Endothelial cell (in vitro differentiated cells): Measurements from ENCODE around the gene PLXNA2. TPM values are rescaled to one million over a fixed set of nuclear protein-coding genes. Genes with fewer than 3 reads are reported as not detected.

ENCODE experiments used
- DNase-seq: peaks from one replicate; pipeline ENCODE4 v3.0.0; 2021; ENCODE audit warnings: low spot score
- H3K27ac Mint-ChIP-seq: one replicate; pipeline ENCODE4 v1.8.0; 2021; ENCODE audit warnings: mixed read lengths, inconsistent platforms; ENCODE audit not compliant: unreplicated experiment
- H3K27me3 Mint-ChIP-seq: one replicate; pipeline ENCODE4 v1.8.0; 2021; ENCODE audit warnings: mild to moderate bottlenecking, moderate library complexity, mixed read lengths, inconsistent platforms; ENCODE audit not compliant: unreplicated experiment
- H3K36me3 Mint-ChIP-seq: one replicate; pipeline ENCODE4 v1.8.0; 2021; ENCODE audit warnings: mild to moderate bottlenecking, low read depth, mixed read lengths, inconsistent platforms; ENCODE audit not compliant: unreplicated experiment
- H3K4me1 Mint-ChIP-seq: one replicate; pipeline ENCODE4 v1.8.0; 2021; ENCODE audit warnings: mild to moderate bottlenecking, mixed read lengths, inconsistent platforms; ENCODE audit not compliant: unreplicated experiment
- H3K4me3 Mint-ChIP-seq: one replicate; pipeline ENCODE4 v1.8.0; 2021; ENCODE audit warnings: mild to moderate bottlenecking, mixed read lengths, inconsistent platforms; ENCODE audit not compliant: unreplicated experiment
- H3K9me3 Mint-ChIP-seq: one replicate; pipeline ENCODE4 v1.8.0; 2021; ENCODE audit warnings: mixed read lengths, inconsistent platforms; ENCODE audit not compliant: unreplicated experiment
- total RNA-seq: library from RNA; stranded (reverse); fragmentation: NEBNext Ultra II Directional; extraction: Animal tissue kit (Norgen Biotek cat#: 25700); gene quantifications from one replicate; pipeline ENCODE4 v1.2.1, GENCODE V29; 2021; ENCODE audit not compliant: unreplicated experiment
- TF ChIP-seq, protein P1 (sequence below): fragments of 200-600 bp; sonication (generic); IDR thresholded peaks from one replicate; pipeline ENCODE4 v1.5.0; 2021; ENCODE audit warnings: antibody characterized with exemption; ENCODE audit not compliant: unreplicated experiment

Gene PLXNA2
- total RNA-seq, 1 donor from 2014 or later, result 25.6 TPM

DNA sequence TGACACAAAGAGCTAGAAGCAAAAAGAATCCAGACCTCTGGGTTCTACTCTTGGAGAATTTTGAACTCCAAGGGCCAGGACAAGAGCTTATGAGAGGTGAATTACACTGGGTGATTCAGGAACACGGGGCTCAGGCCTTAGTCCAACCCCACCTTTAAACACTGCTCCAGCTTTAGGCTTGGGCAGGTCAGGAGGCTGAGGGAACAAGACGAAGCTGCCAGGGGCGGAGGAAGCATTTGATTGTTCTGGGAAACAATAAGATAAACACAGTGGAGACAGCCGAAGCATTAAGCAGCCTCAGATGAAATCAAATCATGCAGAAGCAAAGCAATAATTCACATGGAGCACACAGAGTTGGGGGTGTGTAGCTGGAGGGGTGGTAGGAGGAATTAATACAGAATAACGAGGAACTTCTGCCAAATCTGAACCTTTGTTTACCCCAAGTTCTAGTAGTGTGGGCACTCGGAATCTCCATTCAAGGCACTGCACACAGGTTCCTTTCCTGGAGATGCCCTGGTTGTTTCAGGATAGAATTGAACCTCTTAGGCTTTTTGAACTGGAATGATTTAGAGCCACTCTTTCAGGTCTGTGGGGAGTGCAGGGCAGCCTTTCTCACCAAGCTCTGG, 93.2 kb downstream of the PLXNA2 start:
- H3K9me3 Mint-ChIP-seq, result no peaks in the 10 kb centered on the region
- TF ChIP-seq, protein P1, sequence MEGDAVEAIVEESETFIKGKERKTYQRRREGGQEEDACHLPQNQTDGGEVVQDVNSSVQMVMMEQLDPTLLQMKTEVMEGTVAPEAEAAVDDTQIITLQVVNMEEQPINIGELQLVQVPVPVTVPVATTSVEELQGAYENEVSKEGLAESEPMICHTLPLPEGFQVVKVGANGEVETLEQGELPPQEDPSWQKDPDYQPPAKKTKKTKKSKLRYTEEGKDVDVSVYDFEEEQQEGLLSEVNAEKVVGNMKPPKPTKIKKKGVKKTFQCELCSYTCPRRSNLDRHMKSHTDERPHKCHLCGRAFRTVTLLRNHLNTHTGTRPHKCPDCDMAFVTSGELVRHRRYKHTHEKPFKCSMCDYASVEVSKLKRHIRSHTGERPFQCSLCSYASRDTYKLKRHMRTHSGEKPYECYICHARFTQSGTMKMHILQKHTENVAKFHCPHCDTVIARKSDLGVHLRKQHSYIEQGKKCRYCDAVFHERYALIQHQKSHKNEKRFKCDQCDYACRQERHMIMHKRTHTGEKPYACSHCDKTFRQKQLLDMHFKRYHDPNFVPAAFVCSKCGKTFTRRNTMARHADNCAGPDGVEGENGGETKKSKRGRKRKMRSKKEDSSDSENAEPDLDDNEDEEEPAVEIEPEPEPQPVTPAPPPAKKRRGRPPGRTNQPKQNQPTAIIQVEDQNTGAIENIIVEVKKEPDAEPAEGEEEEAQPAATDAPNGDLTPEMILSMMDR, result no peak
- no peak overlapping the region for H3K27ac Mint-ChIP-seq
- H3K27me3 Mint-ChIP-seq, result peaks cover 2% of the 10 kb centered on the region
- H3K4me3 Mint-ChIP-seq, result no peak overlapping the region
- H3K36me3 Mint-ChIP-seq, result peaks cover 4% of the 10 kb centered on the region
- no peak for DNase-seq
- H3K4me1 Mint-ChIP-seq, result peaks cover 10% of the 10 kb centered on the region

DNA sequence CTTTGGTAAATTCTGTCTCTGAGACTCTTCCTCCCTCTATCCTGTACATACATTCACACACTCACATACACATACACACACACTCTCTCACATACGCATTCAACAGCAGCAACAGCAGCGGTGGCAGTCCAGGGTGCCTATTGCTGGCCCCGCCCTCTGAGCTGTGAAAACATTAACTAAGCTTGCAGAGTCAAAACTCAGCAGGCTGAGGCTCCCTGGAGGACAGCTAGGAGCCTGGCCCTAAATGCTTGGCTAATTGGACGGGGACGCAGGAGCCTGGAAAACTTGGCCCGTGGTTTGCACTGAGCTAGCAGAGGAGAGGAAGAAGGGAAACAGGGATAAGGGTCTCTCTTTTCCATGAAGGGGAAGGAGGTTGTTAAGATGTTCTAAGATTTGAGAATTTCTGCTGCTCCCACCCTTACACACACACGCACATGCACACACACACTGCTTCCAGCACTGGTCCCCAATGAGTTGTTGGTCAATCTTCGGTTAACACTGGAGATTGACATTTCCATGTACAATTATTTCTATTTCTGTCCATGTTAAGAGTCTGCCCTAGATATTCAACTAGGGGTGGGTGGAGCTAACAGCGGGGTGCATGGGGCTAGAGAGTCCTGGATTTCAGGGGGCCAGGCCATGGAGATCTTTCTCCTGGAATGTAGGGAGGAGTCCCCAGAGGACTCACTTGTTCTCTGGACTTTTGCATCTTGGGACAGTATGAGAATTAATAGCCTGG, 94.2 kb downstream of the PLXNA2 start:
- Mint-ChIP-seq H3K27me3 (peaks cover 3% of the 10 kb centered on the region), H3K9me3 (no peaks in the 10 kb centered on the region), H3K36me3 (peaks cover 4% of the 10 kb centered on the region), H3K4me3 (no peak overlapping the region), H3K4me1 (peaks cover 10% of the 10 kb centered on the region), H3K27ac (no peak overlapping the region)
- DNase-seq, result no peak
- TF ChIP-seq, protein P1, result no peak

DNA sequence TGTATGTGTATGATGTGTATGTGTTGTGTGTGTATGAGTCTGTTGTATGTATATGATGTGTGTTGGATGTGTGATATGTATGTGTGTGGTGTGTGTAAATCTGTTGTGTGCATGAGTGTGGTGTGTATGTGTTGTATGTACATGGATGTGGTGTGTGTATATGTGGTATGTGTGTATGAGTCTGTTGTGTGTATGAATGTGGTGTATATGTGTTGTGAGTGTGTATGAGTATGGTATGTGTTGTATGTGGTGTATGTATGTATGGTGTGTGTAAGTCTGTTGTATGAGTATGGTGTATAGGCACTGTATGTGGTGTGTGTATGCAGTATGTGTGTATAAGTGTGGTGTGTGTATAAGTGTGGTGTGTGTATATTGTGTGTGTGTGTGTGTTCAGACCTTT, 95.0 kb downstream of the PLXNA2 start:
- Mint-ChIP-seq H3K36me3 (peaks cover 4% of the 10 kb centered on the region), H3K9me3 (no peaks in the 10 kb centered on the region), H3K4me3 (no peak overlapping the region), H3K27ac (no peak overlapping the region), H3K27me3 (peaks cover 5% of the 10 kb centered on the region), H3K4me1 (peaks cover 10% of the 10 kb centered on the region)
- TF ChIP-seq, protein P1, result no peak
- no peak for DNase-seq

DNA sequence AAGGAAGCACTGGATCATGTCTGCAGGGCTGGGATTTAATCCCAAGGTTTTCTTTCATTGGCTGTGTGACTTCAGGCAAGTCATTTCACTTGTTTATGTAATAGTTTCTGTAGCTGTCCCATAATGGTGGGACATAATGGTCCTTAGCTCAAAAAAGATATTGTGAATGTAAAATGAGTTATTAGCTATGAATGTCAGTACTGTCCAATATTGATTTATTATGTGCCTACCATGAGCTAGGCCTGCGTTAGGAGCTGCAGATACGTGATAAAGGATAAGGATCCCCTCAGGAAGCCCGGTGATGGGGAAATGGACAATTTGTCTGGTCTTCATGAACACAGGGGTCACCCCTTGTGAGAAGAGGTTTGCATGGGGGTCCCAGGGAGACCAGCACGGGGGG, 95.8 kb downstream of the PLXNA2 start:
- Mint-ChIP-seq H3K27me3 (peaks cover 5% of the 10 kb centered on the region), H3K4me3 (no peak overlapping the region), H3K9me3 (no peaks in the 10 kb centered on the region), H3K27ac (no peak overlapping the region), H3K36me3 (peaks cover 4% of the 10 kb centered on the region), H3K4me1 (peaks cover 10% of the 10 kb centered on the region)
- TF ChIP-seq, protein P1, result no peak
- no peak for DNase-seq

DNA sequence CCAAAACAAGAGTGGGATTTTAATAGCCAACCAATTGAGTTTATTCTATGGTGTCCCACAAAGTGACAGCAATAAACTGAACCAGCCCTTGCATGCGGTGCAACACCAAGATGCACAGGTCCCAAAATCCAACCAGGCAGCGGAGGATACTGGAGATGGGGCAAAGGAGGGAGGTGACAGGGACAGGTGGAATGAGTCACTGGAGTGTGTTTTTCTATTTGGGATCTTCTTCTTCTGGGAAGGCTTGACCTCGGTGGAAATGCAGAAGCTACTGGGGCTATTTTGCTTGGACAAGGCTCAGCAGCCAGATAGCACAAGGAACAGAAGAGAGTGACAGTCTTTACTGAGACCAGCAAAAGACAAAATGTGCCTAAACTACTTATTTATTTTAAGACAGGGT, 97.5 kb downstream of the PLXNA2 start:
- Mint-ChIP-seq H3K4me3 (no peak overlapping the region), H3K36me3 (peaks cover 4% of the 10 kb centered on the region), H3K27ac (no peak overlapping the region), H3K27me3 (peaks cover 5% of the 10 kb centered on the region), H3K9me3 (no peaks in the 10 kb centered on the region), H3K4me1 (peaks cover 10% of the 10 kb centered on the region)
- no peak for DNase-seq
- TF ChIP-seq, protein P1, result no peak
